Pulmonary artery endothelial cell (primary cell): ENCODE measurements around the gene SAMD5. TPM values are rescaled to one million over a fixed set of nuclear protein-coding genes. Genes with fewer than 3 reads are reported as not detected.

Experiments used
- DNase-seq: peaks from one replicate; pipeline ENCODE4 v3.0.0-alpha.2; 2011; ENCODE audit warnings: low read depth, low spot score
- total RNA-seq: library from RNA; depleted of rRNA; stranded (reverse); fragments of >200 nt; gene quantifications from 2 replicates; pipeline ENCODE4 v1.2.3, GENCODE V29; 2014

The SAMD5 gene
- total RNA-seq, 1 donor from 2014 or later, result 2.6 TPM

GRCh38 chr6:147618927-147619326 lies 110.4 kb downstream of the SAMD5 start:
- DNase-seq, result no peak
